SK-N-MC (cell line): ENCODE measurements around the gene BTBD19.
"Not testable (repeated sequence)": the region's sequence is repeated elsewhere in the genome, so short reads cannot be mapped to it uniquely, and the experiment has no call there.

Experiments
- EZH2 ChIP-seq: fragments of 200-600 bp; sonication (generic); IDR thresholded peaks from one replicate; pipeline ENCODE4 v1.6.1; 2017; ENCODE audit warnings: antibody characterized with exemption
- FOXP2 ChIP-seq: optimal IDR thresholded peaks from 2 replicates; pipeline ENCODE3; 2011; ENCODE audit warnings: mild to moderate bottlenecking, moderate library complexity; ENCODE audit not compliant: insufficient read depth; ENCODE audit errors: extremely low read length, control extremely low read depth
- POLR2AphosphoS5 ChIP-seq: IDR thresholded peaks from 2 replicates; pipeline ENCODE4 v1.6.1; 2012; ENCODE audit warnings: mild to moderate bottlenecking, low read depth, low read length, borderline replicate concordance

GRCh38 chr1:44838294-44838693 is 30.0 kb downstream of the BTBD19 start:
- TF ChIP-seq POLR2AphosphoS5, EZH2, FOXP2: not testable (repeated sequence)
